Fibroblast of skin of left biceps (primary cell): ENCODE data around the gene TTC23L.
"Not testable (repeated sequence)": the region's sequence is repeated elsewhere in the genome, so short reads cannot be mapped to it uniquely, and the experiment has no call there.

Experiments
- DNase-seq, 2 experiments: peaks; one replicate each; pipeline ENCODE4 v3.0.0-alpha.2; 2013; ENCODE audit warnings: low read depth in 2 of 2

Gene TTC23L, protein sequence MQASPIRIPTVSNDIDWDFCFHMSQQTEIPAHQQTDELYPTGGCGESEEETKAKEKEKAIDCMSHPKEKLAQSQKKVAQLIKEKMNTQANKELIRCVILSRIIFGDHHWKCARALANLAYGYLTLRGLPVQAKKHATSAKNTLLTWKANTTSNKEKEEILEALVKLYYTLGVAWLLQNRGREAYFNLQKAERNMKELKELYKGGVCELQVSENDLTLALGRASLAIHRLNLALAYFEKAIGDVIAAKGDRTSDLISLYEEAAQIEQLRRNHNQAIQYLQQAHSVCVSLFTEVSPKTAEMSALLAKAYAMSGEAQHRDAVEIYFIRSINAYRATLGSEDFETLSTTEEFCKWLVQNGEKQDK

DNA sequence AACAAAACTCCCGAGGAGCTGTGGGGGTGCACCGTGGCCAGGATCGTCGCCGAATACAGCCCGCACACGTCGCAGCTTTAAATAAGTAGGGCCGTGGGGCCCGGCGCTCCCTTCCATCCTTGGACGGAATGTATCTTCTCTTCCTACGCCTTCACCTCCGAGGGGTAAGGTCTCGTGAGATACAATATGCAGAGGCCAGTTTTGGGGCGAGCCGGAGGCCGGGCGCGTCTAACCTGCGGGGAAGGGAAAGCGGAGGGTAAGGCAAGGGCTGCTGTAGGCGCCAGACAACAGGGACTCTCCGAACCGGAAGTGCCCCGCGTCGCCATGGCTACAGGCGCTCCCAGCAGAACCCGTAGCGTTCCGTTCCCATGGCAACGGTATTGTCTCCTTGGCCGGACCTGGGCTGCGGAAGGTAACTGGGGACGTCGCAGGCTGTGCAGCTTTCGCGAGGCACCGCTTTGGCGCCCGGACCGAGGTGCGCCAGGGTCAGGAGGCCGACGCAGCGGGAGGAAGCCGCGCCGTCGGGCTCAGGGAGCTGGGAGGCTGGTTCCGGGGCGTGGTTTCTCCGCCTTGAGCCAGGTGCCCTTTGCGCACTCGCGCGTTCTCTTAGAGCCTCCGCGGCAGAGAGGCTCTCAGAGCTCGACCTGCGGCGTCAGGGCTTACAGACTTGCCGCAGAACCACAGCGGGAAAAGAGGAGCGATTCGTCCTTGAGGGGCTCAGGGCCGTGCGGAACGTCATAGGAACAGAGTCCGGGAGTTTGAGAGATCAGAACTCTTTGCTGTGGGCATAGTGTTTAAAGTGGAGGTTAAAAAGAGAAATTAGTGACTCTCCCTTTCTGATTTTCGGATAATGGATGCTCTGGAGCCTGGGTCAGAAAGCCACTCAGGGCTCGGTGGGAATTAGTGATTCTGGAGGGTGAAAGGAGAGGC, at the start of gene TTC23L:
TTC23L (plus strand) TSS at position 380 of the 930 bp plus-strand sequence. CDS start 1,508 bp downstream, outside the sequence.
- peak; percentile 40 to 41 for DNase-seq

DNA sequence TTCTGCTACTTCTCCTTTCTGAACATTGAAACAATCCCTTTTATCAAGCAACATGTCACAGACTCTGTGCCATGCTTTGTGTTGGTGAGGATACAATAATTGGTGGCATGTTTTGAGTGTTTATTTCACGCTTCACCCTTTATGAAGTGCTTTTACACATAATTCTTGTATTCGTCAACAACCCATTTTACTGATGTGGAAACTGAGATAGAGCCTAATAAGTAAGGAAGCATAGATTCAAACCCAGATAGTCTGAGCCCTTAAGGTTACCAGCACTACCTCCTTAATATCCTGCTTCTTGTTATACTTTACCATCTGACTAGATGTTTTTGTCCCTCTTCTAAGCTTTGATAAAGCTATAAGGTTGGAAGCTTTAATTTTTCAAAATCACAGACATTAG, 49.3 kb upstream of the TTC23L start:
- no peak for DNase-seq

DNA sequence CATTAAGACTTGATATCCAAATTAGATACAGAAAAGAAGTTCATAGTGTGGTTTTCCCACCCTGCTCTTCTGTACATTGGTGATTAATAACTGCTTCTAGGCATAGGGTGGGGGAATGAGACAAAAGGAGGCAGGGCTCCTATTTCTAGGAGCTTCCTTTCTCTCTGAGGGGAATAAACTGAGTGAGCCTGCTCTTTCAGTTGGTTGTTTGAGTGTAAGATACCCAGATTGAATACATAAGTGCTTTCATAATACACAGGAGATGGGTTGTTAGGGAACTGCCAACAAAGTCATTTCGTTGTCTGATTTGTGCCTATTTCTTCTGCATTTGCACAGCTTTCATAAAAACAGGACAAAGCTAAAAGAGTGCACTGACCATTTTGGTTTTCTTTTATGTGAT, 48.9 kb upstream of the TTC23L start:
- DNase-seq, result no peak

DNA sequence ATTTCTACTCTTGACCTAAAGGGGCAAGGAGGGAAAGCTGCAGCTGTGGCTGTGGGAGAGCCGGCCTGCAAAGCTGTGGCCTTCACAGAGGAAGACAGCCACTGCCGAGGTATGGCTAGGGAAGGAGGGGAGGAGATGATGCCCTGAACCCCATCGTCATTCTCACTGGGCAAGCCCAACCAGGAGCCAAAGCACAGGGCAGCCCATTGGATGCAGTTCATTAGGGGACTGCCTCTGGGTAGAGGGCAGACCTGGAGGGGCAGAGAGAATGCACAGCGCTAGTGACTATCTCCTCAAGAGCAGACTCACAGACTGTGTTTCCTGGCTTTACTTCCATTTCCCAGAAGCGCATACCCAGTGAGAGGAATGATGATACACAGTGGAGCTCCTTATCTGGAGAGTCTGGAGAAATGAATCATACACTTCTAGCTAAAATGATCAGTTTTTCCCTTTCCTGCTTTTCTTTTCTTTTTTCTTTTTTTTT, 47.2 kb upstream of the TTC23L start:
- DNase-seq, result peak in 1 of 2 experiments; percentile 12

DNA sequence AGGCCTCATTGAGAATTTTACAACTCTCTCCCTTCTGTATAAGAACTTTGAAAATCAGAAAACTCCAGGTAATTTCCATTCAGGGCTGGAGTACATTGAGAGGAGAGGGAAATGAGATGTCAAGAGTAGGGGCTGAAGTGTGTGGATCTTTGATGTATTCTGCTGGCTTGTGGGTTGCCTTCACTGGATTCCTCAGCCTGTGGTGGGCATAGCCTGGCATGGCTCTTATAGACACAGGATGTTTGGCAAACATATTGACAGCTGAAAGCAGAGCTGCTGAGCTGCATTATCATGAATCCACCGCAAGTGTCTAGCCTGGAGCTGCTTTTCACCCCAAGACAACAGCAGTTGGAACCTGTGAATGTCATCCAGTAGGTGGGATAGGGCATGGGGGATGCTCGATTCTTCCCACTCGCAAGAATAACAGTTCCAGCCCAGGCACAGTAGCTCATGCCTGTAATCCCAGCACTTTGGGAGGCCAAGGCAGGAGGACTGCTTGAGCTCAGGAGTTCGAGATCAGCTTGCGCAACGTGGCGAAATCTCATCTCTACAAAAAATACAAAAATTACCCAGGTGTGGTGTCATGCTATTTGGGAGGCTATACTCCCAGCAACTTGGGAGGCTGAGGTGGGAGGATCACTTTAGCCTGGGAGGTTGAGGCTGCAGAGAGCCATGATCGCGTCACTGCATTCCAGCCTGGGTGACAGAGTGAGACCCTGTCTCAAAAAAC, 36.0 kb upstream of the TTC23L start:
- DNase-seq, result no peak

DNA sequence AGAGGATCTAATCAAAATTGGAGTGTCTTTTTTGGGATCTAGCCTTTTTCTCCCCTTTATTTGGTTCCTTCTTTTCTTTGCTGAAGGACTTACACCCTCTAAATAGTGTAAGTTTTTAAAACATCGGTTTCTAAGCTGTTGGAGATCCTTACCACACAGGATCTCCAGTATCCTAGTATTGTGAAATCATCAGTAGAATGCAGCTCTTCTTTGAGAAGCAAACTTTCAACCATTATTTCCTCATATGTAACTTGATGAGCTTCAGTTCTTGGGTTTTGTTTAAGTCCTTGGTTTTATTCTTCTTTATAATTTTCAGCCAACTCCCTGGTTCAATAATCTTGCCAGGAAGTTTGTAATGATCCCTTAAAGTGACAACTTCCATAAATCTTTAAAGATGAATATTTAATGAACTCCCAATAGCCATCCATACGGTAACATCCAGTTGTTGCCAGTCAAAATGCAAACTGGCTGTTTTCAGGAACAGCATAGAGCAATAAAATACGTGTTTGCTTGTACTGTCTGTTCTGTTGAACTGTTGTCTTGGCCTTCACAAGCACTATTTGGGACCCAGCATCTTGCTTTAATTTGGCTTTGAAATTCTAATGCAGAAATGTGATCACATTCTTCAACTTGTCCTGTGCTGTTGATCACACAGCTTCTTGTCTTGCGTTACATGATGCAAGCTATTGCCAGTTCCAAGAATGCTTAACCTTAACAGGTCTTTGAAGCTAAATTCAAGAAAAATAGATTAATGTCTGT, 34.8 kb upstream of the TTC23L start:
- no peak for DNase-seq

DNA sequence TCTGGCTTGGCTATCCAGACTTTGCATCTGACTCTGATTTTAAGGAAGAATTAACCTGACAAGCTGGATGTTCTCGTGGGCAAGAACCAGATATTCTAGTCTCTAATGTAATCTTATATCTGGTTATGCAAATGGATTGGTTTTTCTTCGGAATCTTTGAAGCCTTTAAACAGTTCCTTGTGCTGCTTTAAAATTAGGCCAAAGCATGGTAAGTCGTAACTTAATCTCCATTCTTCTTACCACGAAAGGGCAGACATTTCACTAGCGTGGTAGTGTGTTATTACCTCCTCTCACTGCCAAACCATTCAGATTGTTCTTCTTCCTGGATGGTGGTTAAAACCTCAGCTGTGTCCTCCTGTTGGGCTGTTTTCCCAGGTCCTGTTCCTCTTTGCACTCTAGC, 34.1 kb upstream of the TTC23L start:
- DNase-seq, result no peak

DNA sequence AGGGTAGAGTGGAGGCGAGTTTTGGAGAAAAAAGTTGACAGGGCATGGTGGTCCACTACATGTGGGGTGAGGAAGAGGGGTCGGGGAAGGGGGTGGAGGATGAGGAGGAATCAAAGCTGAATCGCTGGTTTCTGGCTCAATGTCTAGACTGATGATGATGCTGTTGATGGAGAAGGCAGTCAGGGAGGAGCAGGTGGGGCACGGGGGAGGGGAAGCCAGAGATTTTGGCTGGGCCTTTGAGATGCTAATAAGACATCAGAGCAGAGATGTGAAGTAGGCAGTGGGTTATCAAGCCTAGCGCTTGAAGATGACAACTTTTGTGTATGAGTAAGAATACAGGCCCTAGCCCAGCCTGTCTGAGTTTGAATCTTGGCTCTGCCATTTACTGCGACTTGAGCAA, 32.4 kb upstream of the TTC23L start:
- DNase-seq, result no peak

DNA sequence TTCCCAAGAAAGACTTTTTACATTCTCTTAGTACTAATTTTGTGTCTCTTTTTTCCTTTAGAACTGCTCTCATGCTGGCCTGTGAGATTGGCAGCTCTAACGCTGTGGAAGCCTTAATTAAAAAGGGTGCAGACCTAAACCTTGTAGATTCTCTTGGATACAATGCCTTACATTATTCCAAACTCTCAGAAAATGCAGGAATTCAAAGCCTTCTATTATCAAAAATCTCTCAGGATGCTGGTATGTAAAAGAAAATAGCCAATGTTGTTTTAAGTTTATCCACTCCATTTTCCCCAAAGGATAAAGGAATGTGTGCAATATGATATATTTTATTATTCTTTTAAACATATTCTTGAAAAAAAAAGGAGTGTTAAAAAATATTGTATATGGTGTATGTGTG, 27.3 kb upstream of the TTC23L start:
- DNase-seq, result no peak

DNA sequence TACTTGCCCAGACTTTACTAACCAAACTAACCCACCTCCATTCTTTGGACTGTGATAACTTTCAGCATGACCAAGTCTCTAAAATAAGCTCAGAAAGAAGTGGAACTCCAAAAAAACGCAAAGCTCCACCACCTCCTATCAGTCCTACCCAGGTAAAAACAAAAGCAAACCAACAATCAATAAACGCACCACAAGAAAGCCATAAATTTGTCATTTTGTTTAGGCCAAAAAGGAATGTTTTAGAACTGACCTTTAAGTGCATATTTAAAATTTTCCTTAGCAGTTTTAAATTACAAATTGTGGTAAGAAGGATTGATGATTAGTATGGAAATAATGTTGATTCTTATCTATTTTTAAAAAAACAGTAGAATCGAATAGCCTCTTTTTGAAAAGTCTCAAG, 25.5 kb upstream of the TTC23L start:
- no peak for DNase-seq

DNA sequence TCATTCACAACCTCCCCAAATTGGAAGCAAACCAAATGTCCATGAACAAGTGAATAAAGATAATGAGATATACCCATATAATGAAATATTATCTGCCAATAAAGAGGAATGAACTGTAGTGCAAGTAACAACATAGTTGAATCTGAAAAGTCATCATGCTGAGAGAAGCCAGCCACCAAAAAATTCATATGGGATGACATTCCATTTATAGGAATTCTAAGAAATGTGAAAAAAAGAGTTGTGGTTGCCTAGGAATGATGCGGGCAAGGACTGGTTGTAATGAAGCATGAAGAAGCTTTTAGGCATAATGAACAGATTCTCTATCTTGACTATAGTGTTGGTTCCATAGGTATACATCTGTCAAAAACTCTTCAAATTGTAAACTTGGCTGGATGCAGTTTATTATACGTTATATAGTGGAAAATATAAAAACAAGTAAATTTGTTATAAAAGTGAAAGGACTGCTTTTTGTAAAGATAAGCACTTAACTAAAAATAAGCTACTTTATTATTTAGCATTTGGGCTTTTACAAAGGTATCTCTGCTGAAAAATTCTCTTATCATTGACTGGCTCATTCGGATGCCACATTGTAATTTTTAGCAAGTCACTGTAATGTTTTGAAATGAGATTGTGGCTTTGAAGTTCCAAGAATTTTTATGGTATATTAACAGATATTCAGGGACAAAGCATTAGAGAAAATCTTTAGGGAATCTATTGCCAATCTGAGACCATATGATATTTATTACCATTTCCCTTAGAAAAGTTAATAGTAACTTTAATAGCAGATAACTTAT, 21.2 kb upstream of the TTC23L start:
- DNase-seq, result no peak

DNA sequence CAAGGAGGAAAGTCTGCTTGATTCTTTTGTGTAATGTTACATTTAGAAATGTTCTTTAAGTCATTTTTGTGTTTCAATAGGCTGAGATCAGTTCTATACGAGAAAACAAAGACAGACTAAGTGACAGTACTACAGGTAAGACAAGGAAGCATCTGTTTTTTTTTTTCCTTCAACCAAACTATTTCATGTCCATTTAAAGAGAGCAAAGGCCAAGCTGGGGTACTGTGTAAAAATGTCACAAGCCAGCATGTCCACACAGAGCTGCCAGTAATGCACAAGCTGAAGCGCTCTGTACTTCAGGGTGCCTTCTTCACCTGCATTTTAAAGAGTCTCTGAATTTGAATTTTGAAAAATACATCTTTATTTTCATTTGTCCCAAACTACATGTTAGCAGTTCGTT, 20.2 kb upstream of the TTC23L start:
- no peak for DNase-seq

DNA sequence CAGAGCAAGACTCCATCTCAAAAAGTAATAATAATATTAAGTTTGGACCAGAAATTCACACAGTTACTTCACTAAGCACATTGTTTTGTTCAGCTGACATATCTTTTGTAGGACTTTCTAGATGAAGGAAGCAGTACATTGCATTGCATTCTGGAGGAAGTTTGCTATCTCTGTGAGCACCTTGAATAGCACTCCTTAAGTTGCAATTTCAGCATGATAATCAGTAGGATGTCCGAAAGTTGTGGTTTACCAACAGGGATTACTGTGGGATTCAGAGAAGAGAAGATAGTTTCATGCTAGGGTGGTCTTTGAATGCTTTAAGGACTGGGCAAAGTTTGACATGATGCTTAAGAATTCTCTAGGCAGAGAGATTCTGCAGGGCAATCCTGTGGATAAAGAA, 18.4 kb upstream of the TTC23L start:
- no peak for DNase-seq

DNA sequence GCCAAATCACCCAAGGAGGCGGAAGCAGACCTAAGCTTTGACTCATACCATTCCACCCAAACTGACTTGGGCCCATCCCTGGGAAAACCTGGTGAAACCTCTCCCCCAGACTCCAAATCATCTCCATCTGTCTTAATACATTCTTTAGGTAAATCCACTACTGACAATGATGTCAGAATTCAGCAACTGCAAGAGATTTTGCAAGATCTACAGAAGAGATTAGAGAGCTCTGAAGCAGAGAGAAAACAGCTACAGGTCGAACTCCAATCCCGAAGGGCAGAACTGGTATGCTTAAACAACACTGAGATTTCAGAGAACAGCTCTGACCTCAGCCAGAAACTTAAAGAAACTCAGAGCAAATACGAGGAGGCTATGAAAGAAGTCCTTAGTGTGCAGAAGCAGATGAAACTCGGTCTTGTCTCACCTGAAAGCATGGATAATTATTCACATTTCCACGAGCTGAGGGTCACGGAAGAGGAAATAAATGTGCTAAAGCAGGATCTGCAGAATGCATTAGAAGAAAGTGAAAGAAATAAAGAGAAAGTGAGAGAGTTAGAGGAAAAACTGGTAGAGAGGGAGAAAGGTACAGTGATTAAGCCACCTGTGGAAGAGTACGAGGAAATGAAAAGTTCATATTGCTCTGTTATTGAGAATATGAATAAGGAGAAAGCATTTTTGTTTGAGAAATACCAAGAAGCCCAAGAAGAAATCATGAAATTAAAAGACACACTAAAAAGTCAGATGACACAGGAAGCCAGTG, 15.8 kb upstream of the TTC23L start:
- DNase-seq, result no peak

DNA sequence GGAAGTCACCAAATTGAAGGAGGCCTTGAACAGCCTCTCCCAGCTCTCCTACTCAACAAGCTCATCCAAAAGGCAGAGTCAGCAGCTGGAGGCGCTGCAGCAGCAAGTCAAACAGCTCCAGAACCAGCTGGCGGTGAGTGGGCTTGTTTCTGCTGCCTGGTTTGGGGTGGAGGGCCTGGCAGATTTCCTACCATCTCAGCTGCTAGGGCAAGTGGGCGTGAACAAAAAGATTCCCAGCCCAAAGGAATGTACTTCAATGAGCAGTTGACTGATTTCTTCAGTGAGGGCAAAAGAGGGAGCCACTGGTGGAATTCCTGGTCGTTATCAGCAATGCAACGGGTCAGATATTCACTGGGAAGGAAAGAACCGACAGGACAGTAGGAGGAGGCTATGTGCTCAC, 12.6 kb upstream of the TTC23L start:
- DNase-seq, result no peak

DNA sequence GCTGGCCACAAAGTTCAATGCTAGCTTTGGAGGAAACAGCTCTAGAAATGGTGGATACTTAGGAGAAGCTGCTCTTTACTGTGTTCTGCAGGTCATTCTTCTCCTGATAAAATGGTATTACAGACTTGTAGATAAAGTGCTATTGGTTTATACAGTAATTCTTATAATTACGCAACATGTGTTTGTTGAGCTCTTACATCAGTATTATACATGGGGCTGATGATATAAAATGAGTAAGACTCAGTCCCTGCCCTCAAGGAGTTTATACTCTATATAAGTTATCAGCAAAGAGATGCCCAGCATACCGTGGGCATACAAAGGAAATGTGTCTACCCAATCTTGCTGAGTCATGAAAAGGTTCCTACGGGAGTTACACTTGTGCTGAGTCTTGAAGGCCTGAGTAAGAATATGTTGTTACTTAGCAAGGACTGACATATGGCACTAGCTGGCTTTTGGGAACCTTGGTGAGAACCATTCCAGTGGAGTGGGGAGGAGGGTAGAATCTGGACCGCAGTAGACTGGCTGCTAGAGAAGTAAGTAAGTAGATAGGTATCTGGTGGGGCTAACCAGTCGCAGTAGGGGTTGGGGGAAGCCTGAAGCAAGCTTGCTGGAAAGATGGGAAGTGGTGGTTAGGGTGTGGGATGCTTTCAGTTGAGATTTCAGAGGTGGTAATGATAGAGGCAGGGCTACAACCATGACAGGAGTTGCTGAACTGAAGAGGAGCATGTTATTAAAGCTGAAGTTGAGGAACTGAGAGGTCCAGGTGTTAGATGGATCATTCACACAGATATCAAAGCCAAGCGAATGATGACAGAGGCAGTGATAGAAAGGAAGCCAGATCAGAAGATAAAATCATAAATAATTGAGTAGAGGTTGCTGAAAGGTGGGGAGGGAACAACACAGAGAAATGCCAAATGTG, 11.1 kb upstream of the TTC23L start:
- DNase-seq, result no peak

DNA sequence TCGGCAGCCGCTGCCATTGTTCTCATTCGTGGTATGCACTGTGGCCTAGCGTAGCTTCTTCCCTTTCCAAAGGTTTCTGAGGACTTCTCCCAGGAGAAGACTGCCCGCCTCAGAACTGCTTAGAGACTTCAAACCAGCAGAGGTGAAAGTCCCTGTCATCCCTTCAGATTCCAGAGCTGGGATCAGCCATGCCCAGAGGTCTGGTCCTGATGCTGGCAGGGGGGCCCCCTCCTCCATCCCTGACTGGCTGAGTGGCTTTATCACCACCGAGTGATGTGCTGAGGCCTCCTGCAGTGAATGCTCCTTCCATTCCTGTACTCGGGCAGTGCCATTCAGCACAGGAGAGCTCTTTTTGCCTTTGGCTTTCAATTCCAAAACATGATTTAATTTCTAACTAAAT, 8.1 kb upstream of the TTC23L start:
- not testable (repeated sequence) for DNase-seq

DNA sequence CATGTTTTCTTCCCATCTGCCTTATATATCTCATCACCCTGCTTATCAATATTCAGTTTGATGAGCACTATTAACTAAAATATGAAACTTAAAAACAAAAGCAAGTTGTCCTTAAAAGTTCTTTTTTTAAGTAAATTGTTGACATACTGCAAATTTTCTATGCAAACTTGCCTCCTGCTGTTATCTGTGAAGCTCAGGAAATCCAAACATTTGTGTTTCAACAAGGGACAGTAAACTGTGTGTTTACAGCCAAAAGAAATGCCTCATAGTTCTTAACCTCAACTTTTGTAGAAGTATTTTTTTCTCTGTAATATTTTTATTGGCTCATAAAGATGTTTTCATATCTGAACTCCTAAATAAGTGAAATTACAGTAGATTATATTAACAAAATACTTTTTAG, 7.7 kb upstream of the TTC23L start:
- DNase-seq, result no peak

DNA sequence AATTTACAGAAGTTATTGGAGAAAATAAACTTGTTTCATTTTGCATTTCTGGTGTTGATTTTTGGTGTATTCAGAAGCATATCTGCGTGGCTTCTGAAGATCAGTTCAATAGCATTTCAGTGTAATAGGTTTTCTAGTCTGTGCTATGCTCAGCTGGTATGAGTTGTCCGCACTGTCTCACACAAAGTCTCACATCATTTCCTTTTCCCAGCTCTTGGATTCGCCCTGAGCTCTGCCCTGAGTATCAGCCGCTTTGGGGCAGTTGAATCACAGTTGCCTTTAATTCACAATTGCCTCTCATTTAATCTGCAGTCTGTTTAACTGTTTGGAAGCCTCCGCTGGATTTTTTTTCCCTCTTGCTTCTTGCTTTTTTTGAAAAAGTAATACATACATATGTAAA, 6.4 kb upstream of the TTC23L start:
- DNase-seq, result no peak
